HG02678 (cell line): ENCODE measurements around the gene PAH.

Source experiments
- ATAC-seq: cut with Tn5 transposase; IDR thresholded peaks from one replicate; pipeline ENCODE4 v1.9.1; 2021; ENCODE audit warnings: mild to moderate bottlenecking, moderate library complexity; ENCODE audit not compliant: unreplicated experiment

PAH gene

GRCh38 chr12:102950950-102951619 lies 34.0 kb upstream of the PAH start:
- no peak for ATAC-seq

GRCh38 chr12:102950107-102950949 lies 33.3 kb upstream of the PAH start:
- ATAC-seq = no peak

- no peak for ATAC-seq
Observed at GRCh38 chr12:102948941-102949352, 31.9 kb upstream of the PAH start.

- no peak for ATAC-seq
Observed at GRCh38 chr12:102946042-102946441, 29.0 kb upstream of the PAH start.

- no peak for ATAC-seq
Observed at GRCh38 chr12:102939670-102940222, 22.7 kb upstream of the PAH start.

GRCh38 chr12:102939059-102939458 lies 22.0 kb upstream of the PAH start:
- ATAC-seq = no peak

- no peak for ATAC-seq
Observed at GRCh38 chr12:102933168-102933567, 16.1 kb upstream of the PAH start.

- no peak for ATAC-seq
Observed at GRCh38 chr12:102927220-102927619, 10.2 kb upstream of the PAH start.

GRCh38 chr12:102921240-102921639 lies 4.2 kb upstream of the PAH start:
- ATAC-seq = no peak

- no peak for ATAC-seq
Observed at GRCh38 chr12:102920271-102920670, 3.2 kb upstream of the PAH start.

- no peak for ATAC-seq
Observed at GRCh38 chr12:102918840-102919239, 1.8 kb upstream of the PAH start.

GRCh38 chr12:102916252-102917025 lies 605 bp downstream of the PAH start:
- ATAC-seq = no peak

- no peak for ATAC-seq
Observed at GRCh38 chr12:102913453-102914226, 3.4 kb downstream of the PAH start.

- ATAC-seq = no peak
Observed at GRCh38 chr12:102912258-102912657, 4.8 kb downstream of the PAH start.

- no peak for ATAC-seq
Observed at GRCh38 chr12:102911320-102911719, 5.7 kb downstream of the PAH start.

- ATAC-seq = no peak
Observed at GRCh38 chr12:102910792-102911191, 6.3 kb downstream of the PAH start.

GRCh38 chr12:102910137-102910536 lies 6.9 kb downstream of the PAH start:
- no peak for ATAC-seq

- no peak for ATAC-seq
Observed at GRCh38 chr12:102907918-102908317, 9.1 kb downstream of the PAH start.

GRCh38 chr12:102905229-102905628 lies 11.8 kb downstream of the PAH start:
- no peak for ATAC-seq

- no peak for ATAC-seq
Observed at GRCh38 chr12:102903337-102904007, 13.6 kb downstream of the PAH start.
